Measurements from ENCODE around the gene MEGF6.

- TF ChIP-seq CTCF (IDR thresholded peaks at IDR 0.05) (no peak), ZFX (IDR thresholded peaks at IDR 0.05; ENCODE audit: borderline replicate concordance) (no peak)
Observed at GRCh38 chr1:3474016-3474415, 137.3 kb downstream of the MEGF6 start.
